Measurements from ENCODE around the gene KIF16B. TPM values are rescaled to one million over a fixed set of nuclear protein-coding genes. Genes with fewer than 3 reads are reported as not detected.

KIF16B gene
- total RNA-seq, 6 experiments from 2014 or later = 0.31 to 3.4 (median 3.2) TPM

- no peak for TF ChIP-seq CTCF (IDR thresholded peaks at IDR 0.05)
- no peak overlapping the region for H3K27ac Mint-ChIP-seq
- no peak overlapping the region for H3K4me3 Mint-ChIP-seq
- H3K36me3 Mint-ChIP-seq (ENCODE audit: low read depth) = no peaks in the 10 kb centered on the region
- DNase-seq = no peak
- no peaks in the 10 kb centered on the region for H3K4me1 Mint-ChIP-seq (ENCODE audit: low read depth)
- H3K27me3 Mint-ChIP-seq (ENCODE audit: insufficient read depth) = no peaks in the 10 kb centered on the region
- peaks cover 5% of the 10 kb centered on the region; the same call in 1 of the 2 replicates for H3K9me3 Mint-ChIP-seq
Measured at GRCh38 chr20:16479666-16480065, 93.6 kb downstream of the KIF16B start.

- no peak for DNase-seq
- Mint-ChIP-seq H3K4me1 (ENCODE audit: low read depth) (no peaks in the 10 kb centered on the region; the same call in 1 of the 2 replicates), H3K9me3 (peaks cover 5% of the 10 kb centered on the region; the same call in 1 of the 2 replicates), H3K36me3 (ENCODE audit: low read depth) (no peaks in the 10 kb centered on the region), H3K27me3 (ENCODE audit: insufficient read depth) (no peaks in the 10 kb centered on the region; the same call in 1 of the 2 replicates), H3K4me3 (no peak overlapping the region), H3K27ac (no peak overlapping the region)
- no peak for TF ChIP-seq CTCF (IDR thresholded peaks at IDR 0.05)
Measured at GRCh38 chr20:16477632-16478031, 95.6 kb downstream of the KIF16B start.

- Mint-ChIP-seq H3K27me3 (ENCODE audit: insufficient read depth) (no peaks in the 10 kb centered on the region; the same call in 1 of the 2 replicates), H3K36me3 (ENCODE audit: low read depth) (no peaks in the 10 kb centered on the region), H3K9me3 (no peaks in the 10 kb centered on the region), H3K27ac (no peak overlapping the region), H3K4me1 (ENCODE audit: low read depth) (no peaks in the 10 kb centered on the region; the same call in 1 of the 2 replicates), H3K4me3 (no peak overlapping the region)
- peak; percentile 82 for TF ChIP-seq CTCF (IDR thresholded peaks at IDR 0.05)
- peak; percentile 30 for DNase-seq
Measured at GRCh38 chr20:16476032-16476431, 97.2 kb downstream of the KIF16B start.

GRCh38 chr20:16475225-16475624 is 98.0 kb downstream of the KIF16B start:
- H3K27me3 Mint-ChIP-seq (ENCODE audit: insufficient read depth) = no peaks in the 10 kb centered on the region; the same call in 1 of the 2 replicates
- DNase-seq = no peak
- no peak overlapping the region for H3K27ac Mint-ChIP-seq
- H3K9me3 Mint-ChIP-seq = no peaks in the 10 kb centered on the region
- no peak for TF ChIP-seq CTCF (IDR thresholded peaks at IDR 0.05)
- no peaks in the 10 kb centered on the region for H3K36me3 Mint-ChIP-seq (ENCODE audit: low read depth)
- H3K4me1 Mint-ChIP-seq (ENCODE audit: low read depth) = no peaks in the 10 kb centered on the region; the same call in 1 of the 2 replicates
- no peak overlapping the region for H3K4me3 Mint-ChIP-seq

GRCh38 chr20:16474363-16474762 is 98.9 kb downstream of the KIF16B start:
- Mint-ChIP-seq H3K36me3 (ENCODE audit: low read depth) (no peaks in the 10 kb centered on the region), H3K4me1 (ENCODE audit: low read depth) (no peaks in the 10 kb centered on the region; the same call in 1 of the 2 replicates), H3K9me3 (no peaks in the 10 kb centered on the region), H3K27ac (no peak overlapping the region), H3K4me3 (no peak overlapping the region), H3K27me3 (ENCODE audit: insufficient read depth) (no peaks in the 10 kb centered on the region; the same call in 1 of the 2 replicates)
- no peak for DNase-seq
- no peak for TF ChIP-seq CTCF (IDR thresholded peaks at IDR 0.05)
